ENCODE results near the gene TAAR1. TPM values are rescaled to one million over a fixed set of nuclear protein-coding genes. Genes with fewer than 3 reads are reported as not detected.

The TAAR1 gene
- total RNA-seq, 4 donors from 2014 or later, result 0.41 TPM; not detected in 3

- Histone ChIP-seq H3K27me3 (no peaks in the 10 kb centered on the region), H3K4me3 (no peak within 1 kb of the TSS), H3K27ac (no peak within 1 kb of the TSS), H3K4me1 (no peaks in the 10 kb centered on the region), H3K9me3 (no peaks in the 10 kb centered on the region), H3K36me3 (no peaks in the 10 kb centered on the region)
- intact Hi-C loops (cut with DNase I; ENCODE audit: low total_unique reads), result no loop called here
- TF ChIP-seq POLR2A (IDR thresholded peaks at IDR 0.05), result no peak
- TF ChIP-seq, protein P1, sequence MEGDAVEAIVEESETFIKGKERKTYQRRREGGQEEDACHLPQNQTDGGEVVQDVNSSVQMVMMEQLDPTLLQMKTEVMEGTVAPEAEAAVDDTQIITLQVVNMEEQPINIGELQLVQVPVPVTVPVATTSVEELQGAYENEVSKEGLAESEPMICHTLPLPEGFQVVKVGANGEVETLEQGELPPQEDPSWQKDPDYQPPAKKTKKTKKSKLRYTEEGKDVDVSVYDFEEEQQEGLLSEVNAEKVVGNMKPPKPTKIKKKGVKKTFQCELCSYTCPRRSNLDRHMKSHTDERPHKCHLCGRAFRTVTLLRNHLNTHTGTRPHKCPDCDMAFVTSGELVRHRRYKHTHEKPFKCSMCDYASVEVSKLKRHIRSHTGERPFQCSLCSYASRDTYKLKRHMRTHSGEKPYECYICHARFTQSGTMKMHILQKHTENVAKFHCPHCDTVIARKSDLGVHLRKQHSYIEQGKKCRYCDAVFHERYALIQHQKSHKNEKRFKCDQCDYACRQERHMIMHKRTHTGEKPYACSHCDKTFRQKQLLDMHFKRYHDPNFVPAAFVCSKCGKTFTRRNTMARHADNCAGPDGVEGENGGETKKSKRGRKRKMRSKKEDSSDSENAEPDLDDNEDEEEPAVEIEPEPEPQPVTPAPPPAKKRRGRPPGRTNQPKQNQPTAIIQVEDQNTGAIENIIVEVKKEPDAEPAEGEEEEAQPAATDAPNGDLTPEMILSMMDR (IDR thresholded peaks at IDR 0.05), result no peak
- no peak for DNase-seq
Observed at GRCh38 chr6:132624175-132624574, 34.8 kb downstream of the TAAR1 start, which contains the start of gene TAAR2. TSS of gene TAAR2 (minus strand) at chr6:132624275. CDS start at chr6:132624275, 0 bp downstream.

GRCh38 chr6:132623106-132623845 is 35.7 kb downstream of the TAAR1 start:
- Histone ChIP-seq H3K9me3 (no peaks in the 10 kb centered on the region), H3K4me1 (no peaks in the 10 kb centered on the region), H3K4me3 (no peak overlapping the region), H3K27me3 (no peaks in the 10 kb centered on the region), H3K36me3 (no peaks in the 10 kb centered on the region), H3K27ac (no peak overlapping the region)
- DNase-seq, result no peak
- TF ChIP-seq POLR2A (IDR thresholded peaks at IDR 0.05), result no peak
- TF ChIP-seq, protein P1 (IDR thresholded peaks at IDR 0.05), result no peak
- intact Hi-C loops (cut with DNase I; ENCODE audit: low total_unique reads), result no loop called here

DNA sequence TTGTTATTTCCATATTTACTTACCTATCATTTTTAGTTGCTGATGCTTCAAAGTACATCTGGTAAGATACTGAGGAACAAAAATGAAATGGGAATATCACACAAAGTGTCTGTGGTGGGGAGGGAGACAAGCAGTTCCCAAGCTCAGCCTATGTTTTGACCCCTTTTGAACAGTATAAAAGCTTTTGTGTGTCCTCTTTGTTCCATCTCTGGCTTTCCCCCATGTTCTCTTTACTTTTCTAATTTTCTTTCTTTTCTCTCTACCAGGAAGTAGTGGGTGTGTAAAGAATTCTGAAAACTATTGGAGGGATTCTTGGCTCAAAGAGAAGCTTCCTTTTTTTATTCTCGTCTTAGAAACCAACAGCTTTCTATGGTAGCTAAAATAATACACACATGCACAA is 42.3 kb downstream of the TAAR1 start:
- TF ChIP-seq, protein P1 (IDR thresholded peaks at IDR 0.05), result no peak
- no peak for TF ChIP-seq POLR2A (IDR thresholded peaks at IDR 0.05)
- intact Hi-C loops (cut with DNase I; ENCODE audit: low total_unique reads), result no loop called here
- H3K4me1 ChIP-seq, result no peaks in the 10 kb centered on the region
- no peaks in the 10 kb centered on the region for H3K27me3 ChIP-seq
- no peaks in the 10 kb centered on the region for H3K9me3 ChIP-seq
- no peak overlapping the region for H3K27ac ChIP-seq
- no peak for DNase-seq
- H3K4me3 ChIP-seq, result no peak overlapping the region
- no peaks in the 10 kb centered on the region for H3K36me3 ChIP-seq

GRCh38 chr6:132614554-132614953 is 44.4 kb downstream of the TAAR1 start:
- Histone ChIP-seq H3K27ac (no peak overlapping the region), H3K4me3 (no peak overlapping the region)

More at GRCh38 chr6:132614554-132614953, 44.4 kb downstream of the TAAR1 start:
- no peak for DNase-seq
- TF ChIP-seq, protein P1 (IDR thresholded peaks at IDR 0.05), result no peak
- TF ChIP-seq POLR2A (IDR thresholded peaks at IDR 0.05), result no peak
- Histone ChIP-seq H3K9me3 (no peaks in the 10 kb centered on the region), H3K4me1 (no peaks in the 10 kb centered on the region), H3K27me3 (no peaks in the 10 kb centered on the region), H3K36me3 (no peaks in the 10 kb centered on the region)
- intact Hi-C loops (cut with DNase I; ENCODE audit: low total_unique reads), result no loop called here

Data from uterus (tissue), 4 donors.